Measurements from ENCODE around the gene FAM181A.

DNA sequence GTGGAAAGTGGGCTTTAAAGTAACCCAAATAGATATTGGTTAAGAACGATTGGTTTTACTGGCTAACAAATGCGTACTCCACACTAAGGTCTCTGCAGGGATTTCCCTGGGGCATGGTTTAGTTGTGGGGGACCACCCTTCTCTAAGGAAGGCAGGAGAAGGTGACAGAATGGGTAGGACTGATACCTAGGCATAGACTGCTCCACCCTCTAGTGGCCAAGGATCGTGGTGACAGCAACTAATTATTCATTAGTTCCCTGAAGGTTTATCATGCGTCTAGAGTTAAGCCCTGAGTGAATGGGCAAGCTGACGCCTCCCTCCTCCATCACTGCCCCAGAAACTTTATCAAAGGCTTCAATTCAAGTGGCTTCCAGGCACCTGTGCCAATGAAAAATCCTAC, 9.1 kb downstream of the FAM181A start:
- TF ChIP-seq GATA2 (IDR thresholded peaks at IDR 0.05; ENCODE audit: low read depth, low read length) (no peak), GATA3 (IDR thresholded peaks at IDR 0.05; ENCODE audit: low read depth, low read length) (no peak)
